Measurements from ENCODE around the gene LCE3D. TPM values are rescaled to one million over a fixed set of nuclear protein-coding genes. Genes with fewer than 3 reads are reported as not detected.
"Not testable (repeated sequence)": the region's sequence is repeated elsewhere in the genome, so short reads cannot be mapped to it uniquely, and the experiment has no call there.

Gene LCE3D
- total RNA-seq, 1 donor = not detected

DNA sequence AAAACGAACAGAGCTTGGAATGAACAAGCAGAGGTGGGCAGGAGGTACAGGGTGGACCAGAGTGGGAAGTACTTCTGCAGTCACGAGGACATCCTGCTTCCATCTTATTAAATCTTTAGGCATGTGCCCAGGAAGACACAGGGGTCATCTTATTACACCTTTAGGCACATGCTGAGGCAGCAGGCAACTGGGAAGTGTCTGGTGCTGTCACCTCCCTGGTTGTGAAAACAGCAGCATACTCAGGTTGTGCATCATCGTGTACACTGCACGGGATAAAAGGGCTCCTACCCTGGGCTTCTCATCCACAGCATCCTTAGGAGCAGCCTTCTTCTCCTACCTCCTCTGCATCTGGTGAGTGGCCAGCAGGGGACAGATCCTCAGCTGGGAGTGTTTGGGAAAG is 19.6 kb upstream of the LCE3D start, which contains the start of gene LCE3C:
Gene LCE3C, plus strand, starts transcription at position 301 of the 400 bp plus-strand sequence. CDS start 498 bp downstream, outside the sequence.
- TF ChIP-seq, protein P1, sequence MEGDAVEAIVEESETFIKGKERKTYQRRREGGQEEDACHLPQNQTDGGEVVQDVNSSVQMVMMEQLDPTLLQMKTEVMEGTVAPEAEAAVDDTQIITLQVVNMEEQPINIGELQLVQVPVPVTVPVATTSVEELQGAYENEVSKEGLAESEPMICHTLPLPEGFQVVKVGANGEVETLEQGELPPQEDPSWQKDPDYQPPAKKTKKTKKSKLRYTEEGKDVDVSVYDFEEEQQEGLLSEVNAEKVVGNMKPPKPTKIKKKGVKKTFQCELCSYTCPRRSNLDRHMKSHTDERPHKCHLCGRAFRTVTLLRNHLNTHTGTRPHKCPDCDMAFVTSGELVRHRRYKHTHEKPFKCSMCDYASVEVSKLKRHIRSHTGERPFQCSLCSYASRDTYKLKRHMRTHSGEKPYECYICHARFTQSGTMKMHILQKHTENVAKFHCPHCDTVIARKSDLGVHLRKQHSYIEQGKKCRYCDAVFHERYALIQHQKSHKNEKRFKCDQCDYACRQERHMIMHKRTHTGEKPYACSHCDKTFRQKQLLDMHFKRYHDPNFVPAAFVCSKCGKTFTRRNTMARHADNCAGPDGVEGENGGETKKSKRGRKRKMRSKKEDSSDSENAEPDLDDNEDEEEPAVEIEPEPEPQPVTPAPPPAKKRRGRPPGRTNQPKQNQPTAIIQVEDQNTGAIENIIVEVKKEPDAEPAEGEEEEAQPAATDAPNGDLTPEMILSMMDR (IDR thresholded peaks at IDR 0.05; ENCODE audit: insufficient read depth, low read length) = no peak
- no peak within 1 kb of the TSS for H3K4me3 ChIP-seq (ENCODE audit: low read depth, low read length)
- no peak for DNase-seq (ENCODE audit: low read depth)

DNA sequence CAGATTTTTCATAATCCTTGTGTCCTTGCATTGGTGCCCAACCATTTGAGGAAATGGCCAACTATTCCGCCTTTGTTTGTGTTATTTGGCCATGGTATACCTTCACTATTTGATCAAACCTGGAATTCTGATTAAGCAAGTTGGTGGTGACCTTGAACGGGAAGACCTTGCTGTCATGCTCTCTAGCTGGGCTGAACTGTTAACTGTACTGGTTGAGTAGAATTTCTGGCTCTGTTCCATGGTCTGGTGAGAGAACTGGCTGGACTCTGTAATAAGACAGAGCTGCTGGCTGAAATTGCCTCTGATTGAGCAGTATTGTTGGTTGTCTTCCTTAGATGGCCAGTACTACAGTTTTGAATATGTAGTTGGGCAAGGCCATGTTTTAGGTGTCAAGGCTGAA is 16.7 kb upstream of the LCE3D start:
- TF ChIP-seq, protein P1 (IDR thresholded peaks at IDR 0.05; ENCODE audit: insufficient read depth, low read length) = no peak
- H3K4me3 ChIP-seq (ENCODE audit: low read depth, low read length) = no peak overlapping the region
- no peak for DNase-seq (ENCODE audit: low read depth)

DNA sequence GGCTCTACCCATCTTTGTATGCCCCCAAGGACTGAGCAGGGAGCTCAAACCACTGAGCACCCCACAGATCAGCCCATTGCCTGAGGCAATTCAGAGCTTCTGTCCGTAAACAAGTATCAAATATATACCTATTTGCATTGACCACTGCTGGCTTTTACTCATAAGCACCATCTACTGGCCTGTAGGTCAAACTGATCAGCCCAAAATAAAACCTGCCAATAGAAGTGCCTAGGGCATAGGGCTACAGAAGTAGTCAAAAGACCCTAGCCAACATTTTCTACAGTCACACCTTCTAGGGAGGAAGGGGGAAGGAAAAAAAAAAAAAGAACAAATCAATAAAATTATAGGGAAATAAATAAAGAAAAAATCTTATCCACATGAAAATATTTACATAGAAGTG is 5.3 kb upstream of the LCE3D start:
- no peak overlapping the region for H3K4me3 ChIP-seq (ENCODE audit: low read depth, low read length)
- TF ChIP-seq, protein P1 (IDR thresholded peaks at IDR 0.05; ENCODE audit: insufficient read depth, low read length) = no peak
- DNase-seq (ENCODE audit: low read depth) = no peak

DNA sequence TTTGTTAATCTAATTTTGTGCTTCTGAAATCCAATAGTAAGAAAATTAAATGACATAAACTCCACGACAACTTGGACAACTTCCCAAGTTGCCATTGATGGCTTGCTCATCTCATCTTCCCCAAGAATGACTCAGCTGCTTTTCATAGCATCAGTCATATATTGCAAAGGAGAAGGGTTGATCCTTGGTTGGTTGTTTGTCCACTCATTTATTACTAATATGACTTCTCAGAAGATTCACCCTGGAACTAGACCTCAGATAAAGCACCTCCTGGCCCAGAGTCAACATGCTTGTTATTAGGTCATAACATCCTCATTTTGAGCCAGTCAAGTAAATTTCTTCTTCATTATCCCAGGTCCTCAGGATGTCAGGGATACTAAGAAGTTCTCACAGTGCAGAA is 2.3 kb upstream of the LCE3D start:
- H3K4me3 ChIP-seq (ENCODE audit: low read depth, low read length) = no peak overlapping the region
- no peak for DNase-seq (ENCODE audit: low read depth)
- TF ChIP-seq, protein P1 (IDR thresholded peaks at IDR 0.05; ENCODE audit: insufficient read depth, low read length) = no peak

DNA sequence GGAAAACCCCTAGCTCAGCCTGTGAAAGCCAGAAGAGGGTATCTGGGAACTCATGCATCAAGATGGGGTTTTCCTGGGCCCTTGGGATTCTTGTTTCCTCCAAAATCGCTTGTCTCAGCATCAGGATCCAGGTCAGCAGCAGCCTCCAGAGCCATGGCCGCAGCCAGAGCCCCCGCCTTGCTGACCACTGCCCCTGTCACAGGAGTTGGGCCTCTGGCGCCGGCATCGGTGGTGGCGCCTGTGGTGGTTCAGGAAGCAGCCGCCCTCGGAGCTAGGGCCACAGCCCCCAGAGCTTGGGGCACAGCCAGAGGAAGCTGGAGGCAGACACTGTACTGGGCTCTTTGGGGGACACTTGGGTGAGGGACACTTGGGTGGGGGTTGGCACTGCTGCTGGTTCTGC is 790 bp downstream of the LCE3D start:
- H3K4me3 ChIP-seq (ENCODE audit: low read depth, low read length); DNase-seq (ENCODE audit: low read depth): not testable (repeated sequence)

DNA sequence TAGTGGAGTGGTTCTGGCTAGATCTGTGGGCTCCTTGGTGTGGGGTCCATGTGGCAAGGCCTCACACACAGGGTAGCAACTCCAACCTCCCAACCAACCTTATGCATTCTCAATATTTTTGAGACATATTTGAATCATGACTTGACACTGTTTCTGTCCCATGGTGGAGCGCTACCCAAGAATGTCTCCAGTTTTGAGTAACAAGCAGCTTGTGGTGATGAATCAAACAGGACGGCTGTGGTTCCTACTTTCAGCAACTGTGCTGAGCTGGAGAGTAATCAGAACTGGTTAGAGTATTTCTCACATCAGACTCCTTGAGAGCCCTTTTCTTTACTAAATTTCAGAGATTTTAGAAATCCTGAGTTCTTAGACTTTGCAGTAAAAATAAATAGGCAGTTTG is 3.1 kb downstream of the LCE3D start:
- no peak overlapping the region for H3K4me3 ChIP-seq (ENCODE audit: low read depth, low read length)
- TF ChIP-seq, protein P1 (IDR thresholded peaks at IDR 0.05; ENCODE audit: insufficient read depth, low read length) = no peak
- DNase-seq (ENCODE audit: low read depth) = no peak

DNA sequence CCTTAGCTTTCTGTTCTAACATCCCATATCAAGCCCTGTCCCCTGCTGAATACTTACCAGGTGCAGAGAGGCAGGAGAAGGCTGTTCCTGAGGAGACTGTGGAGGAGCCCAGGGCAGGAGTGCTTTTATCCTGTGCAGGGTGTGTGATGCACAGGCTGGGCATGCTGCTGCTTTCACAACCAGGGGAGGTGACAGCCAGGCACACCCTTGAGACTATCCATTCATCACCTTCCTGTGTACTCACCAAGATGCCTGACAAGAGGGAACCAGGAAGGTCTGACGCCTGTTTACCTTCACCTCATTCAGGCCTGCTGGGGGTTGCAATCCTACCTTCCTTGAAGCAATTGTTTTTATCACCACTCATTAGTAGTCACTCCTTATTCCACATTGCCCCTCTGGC is 13.6 kb downstream of the LCE3D start, which contains the start of gene LCE3E:
Gene LCE3E, minus strand, starts transcription at position 100 of the 400 bp plus-strand sequence. CDS start 572 bp downstream, outside the sequence.
- DNase-seq (ENCODE audit: low read depth) = no peak
- TF ChIP-seq, protein P1 (IDR thresholded peaks at IDR 0.05; ENCODE audit: insufficient read depth, low read length) = no peak
- no peak within 1 kb of the TSS for H3K4me3 ChIP-seq (ENCODE audit: low read depth, low read length)

Measured in fibroblast of the aortic adventitia (primary cell).